HCT116 (cell line): ENCODE data around the gene PODN.

Source experiments
- ATF3 ChIP-seq: IDR thresholded peaks from 2 replicates; pipeline ENCODE4 v1.6.1; 2012
- ELF1 ChIP-seq: IDR thresholded peaks from 2 replicates; pipeline ENCODE4 v1.6.1; 2012; ENCODE audit warnings: low read depth, borderline replicate concordance
- EZH2phosphoT487 ChIP-seq: fragments of 200-600 bp; IDR thresholded peaks from 2 replicates; pipeline ENCODE4 v1.6.1; 2018; ENCODE audit warnings: antibody characterized with exemption, borderline replicate concordance
- POLR2A ChIP-seq: IDR thresholded peaks from 2 replicates; pipeline ENCODE4 v1.7.0; 2011; ENCODE audit warnings: borderline replicate concordance; ENCODE audit not compliant: insufficient read depth, insufficient read length; ENCODE audit errors: extremely low read depth
- POLR2AphosphoS5 ChIP-seq: IDR thresholded peaks from 2 replicates; pipeline ENCODE4 v1.6.1; 2011; ENCODE audit warnings: mild to moderate bottlenecking, low read depth, low read length, moderate library complexity
- TCF7L2 ChIP-seq: IDR thresholded peaks from 2 replicates; pipeline ENCODE4 v1.7.0; 2011; ENCODE audit warnings: borderline replicate concordance, inconsistent platforms; ENCODE audit not compliant: insufficient read depth, insufficient read length; ENCODE audit errors: extremely low read depth

GRCh38 chr1:53093451-53093754, 31.4 kb downstream of the PODN start:
- TF ChIP-seq POLR2AphosphoS5 (no peak), EZH2phosphoT487 (no peak), ATF3 (no peak), ELF1 (no peak), POLR2A (no peak), TCF7L2 (no peak)
